Stimulated activated CD8-positive, alpha-beta memory T cell treated with anti-CD3 and anti-CD28 coated beads, Interleukin-7, amount 100 ng/mL, for 4 hours (primary cell): ENCODE data around the gene AFG1L.
"Not testable (repeated sequence)": the region's sequence is repeated elsewhere in the genome, so short reads cannot be mapped to it uniquely, and the experiment has no call there.

Experiments
- DNase-seq, 2 donors: peaks; one replicate each; pipeline ENCODE4 v3.0.0-alpha.2; 2020; ENCODE audit warnings: low read depth in 2 of 2

Gene AFG1L

GRCh38 chr6:108288742-108289141 is 6.1 kb upstream of the AFG1L start:
- no peak for DNase-seq

GRCh38 chr6:108291091-108291490 is 3.8 kb upstream of the AFG1L start:
- DNase-seq, result no peak

DNA sequence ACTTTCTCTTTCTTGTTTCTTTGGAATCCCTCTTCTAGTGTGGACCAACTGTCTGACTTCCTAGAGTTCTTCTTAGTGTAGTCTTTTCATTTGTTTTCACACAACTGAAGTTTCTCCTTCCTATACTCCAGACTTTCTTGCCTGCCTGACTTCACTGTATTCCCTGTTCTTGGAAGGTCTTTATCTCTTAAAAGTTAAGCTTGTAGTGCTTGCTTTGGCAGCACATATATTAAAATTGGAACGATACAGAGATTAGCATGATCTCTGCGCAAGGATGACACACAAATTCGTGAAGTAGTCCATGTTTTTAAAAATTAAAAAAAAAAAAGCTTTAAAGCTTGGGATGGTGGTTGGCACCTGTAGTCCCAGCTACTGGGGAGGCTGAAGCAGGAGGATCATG is 2.3 kb upstream of the AFG1L start:
- not testable (repeated sequence) for DNase-seq

DNA sequence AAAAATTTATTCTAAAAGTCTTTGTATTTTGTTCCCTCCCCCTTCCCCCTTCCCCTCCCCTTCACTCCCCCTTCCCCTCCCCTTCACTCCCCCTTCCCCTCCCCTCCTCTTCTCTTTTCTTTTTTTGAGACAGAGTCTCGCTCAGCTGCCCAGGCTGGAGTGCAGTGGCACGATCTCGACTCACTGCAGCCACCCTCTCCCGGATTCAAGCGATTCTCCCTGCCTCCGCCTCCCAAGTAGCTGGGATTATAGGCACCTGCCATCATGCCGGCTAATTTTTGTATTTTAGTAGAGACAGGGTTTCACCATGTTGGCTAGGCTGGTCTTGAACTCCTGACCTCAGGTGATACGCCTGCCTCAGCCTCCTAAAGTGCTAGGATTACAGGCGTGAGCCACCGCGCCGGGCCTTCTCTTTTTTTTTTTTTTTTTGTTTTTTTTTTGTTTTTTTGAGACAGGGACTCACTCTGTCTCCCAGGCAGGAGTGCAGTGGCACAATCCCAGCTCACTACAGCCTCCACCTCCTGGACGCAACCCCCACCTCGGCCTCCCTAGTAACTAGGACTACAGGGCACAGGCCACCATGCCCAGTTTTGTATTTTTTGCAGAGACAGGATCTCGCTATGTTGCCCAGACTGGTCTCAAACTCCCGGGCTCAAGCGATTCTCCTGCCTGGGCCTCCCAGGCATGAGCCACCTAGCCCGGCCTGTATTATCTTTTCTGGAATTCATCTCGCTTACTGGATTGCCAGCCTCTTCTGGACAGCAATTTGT is 1.1 kb upstream of the AFG1L start:
- DNase-seq, result no peak

- DNase-seq, result no peak
These were observed 542 bp upstream of the AFG1L start for GRCh38 chr6:108294297-108294726.

DNA sequence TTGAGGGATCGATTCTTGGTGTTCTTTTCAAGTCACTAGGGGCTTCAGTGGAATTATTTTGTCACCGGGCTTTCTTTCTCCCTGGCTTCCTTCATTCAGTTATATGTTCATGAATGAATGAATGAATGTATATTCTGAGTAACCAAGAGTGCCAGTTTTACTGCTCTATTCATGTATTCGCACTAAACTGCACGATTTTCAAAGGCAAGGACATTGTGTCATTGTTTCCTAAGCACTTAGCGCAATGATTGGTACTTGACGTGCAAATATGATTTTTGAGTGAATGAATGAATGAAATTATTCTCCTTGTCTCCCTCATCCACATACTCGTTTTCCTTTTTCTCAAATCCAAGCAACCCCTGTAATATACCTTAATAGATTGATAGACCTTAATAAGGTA is 822 bp downstream of the AFG1L start:
- DNase-seq, result no peak

DNA sequence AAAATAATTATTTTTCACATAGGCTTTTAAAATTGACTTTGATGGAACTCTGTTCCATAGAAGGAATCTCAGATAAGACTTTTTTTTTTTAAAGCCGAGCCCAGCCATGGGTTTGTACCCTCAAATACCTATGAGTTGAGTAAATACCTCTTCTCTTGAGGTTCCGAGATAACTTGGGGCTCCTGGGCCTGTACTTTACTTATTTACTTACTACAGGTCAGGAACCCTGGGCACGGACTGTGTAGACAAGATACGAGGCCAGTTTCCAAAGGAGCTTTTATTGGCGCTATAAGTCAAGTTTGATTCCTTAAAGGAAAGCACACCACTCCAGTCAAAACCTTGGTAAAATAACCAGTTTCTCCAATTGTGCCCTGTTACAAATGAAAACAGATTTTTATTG is 7.5 kb downstream of the AFG1L start:
- DNase-seq, result no peak

DNA sequence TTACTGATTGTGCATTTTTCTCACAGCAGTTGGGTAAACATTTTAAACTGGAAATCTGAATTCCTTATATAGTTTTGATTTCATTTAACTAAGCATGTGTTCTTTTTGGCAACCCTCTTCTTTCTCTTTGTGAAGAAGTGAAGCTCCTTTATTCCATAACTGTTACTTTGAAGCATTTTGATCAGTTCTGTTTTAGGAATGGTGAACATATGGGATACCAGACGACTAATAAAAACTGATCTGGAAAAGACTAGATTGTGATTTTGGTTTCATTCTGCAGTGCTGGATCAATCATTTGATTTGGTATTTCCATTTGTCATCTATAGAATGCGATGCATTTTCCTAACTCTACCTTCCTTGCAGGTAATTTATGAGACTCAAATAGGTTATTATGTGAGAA is 9.8 kb downstream of the AFG1L start:
- DNase-seq, result no peak

- DNase-seq, result not testable (repeated sequence)
These were observed 13.8 kb downstream of the AFG1L start for GRCh38 chr6:108308641-108309040.

- DNase-seq, result no peak
These were observed 15.0 kb downstream of the AFG1L start for GRCh38 chr6:108309844-108310243.

DNA sequence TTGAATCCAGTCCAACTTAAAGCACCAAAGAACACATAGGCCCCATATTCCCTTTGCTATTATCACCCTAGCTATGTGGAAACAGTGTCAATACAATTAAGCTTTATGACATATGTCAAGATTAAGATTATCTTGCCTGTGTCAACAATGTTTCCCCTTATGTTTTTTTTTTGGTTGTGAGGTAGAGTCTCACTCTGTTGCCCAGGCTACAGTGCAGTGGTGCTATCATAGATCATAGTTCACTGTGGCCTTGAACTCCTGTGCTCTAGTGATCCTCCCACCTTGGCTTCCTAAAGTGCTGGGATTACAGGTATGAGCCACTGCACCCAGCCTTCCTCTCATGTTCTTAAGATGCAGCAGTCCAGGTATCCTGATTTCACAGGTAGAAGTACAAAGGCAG is 17.8 kb downstream of the AFG1L start:
- no peak for DNase-seq

DNA sequence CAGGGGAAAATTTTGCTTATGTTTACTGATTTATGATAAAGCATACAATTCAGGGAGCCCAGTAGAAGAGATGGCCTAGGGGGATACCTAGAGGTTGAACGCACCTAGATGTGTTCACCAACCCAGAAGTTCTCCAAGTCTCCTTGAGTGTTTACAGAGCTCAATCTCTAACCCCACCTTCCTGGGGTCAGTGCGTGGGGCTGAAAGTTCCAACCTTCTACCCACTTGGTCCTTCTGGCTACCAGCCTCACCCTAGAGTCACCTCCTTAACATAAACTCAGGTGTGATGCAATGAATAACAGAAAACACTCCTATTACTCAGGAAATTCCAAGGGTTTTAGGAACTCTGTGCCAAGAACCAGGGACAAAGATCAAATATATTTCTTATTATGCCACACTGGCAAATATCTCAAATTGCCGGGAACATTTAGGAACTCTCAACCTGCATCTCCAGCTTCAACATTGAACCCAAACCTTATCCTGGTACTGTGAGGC is 26.4 kb downstream of the AFG1L start:
- no peak for DNase-seq

DNA sequence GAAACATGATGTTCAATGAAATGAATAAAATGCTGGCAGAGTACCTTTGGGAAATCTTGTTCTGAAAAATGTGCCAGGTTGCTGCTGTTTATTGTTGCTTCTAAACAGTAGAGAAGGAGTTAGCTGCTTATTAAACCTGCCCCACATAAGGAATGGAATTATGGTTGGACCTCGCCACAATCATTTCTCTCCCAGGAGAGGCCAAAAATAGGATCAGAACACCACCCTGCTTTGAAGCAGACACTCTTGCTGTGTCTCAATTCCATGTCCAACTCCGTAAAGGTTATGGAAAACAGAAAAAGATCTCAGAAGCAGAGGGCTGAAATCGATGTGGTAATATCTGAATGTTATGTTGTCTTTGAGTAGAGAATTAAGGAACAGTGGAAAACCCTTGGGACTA is 27.9 kb downstream of the AFG1L start:
- DNase-seq, result no peak

DNA sequence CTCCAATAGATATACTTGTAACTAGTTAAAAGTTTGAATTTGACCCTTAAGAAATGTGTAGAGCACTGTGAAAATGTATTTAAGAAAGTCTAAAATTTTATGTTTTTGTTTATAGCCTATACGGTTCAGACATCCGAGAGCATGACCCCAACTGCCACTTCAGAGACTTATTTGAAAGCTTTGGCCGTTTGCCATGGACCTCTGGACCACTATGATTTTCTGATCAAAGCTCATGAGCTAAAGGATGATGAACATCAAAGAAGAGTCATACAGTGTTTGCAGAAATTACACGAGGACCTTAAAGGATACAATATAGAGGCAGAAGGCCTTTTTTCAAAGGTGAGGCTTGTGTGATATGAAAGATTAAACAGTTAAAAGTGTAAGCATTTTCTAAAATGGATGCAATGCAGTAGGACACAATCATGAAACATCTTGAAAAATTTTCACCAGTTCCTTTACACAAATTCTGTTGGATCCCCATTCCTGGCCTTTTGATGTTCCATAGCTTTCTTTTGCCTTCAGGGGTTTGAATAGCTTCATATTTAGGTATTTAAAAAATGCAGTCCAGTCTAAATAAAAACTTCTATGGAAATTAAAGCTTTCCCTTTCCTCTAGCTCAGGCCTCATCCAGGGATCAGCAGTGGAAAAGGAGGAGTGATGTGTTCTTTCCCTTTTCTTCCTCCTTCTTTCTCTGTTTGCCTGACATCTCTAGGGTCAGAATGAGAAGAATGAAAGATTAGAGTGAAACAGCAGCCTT is 29.0 kb downstream of the AFG1L start:
- DNase-seq, result no peak

GRCh38 chr6:108330221-108330785 is 35.4 kb downstream of the AFG1L start:
- DNase-seq, result not testable (repeated sequence)

DNA sequence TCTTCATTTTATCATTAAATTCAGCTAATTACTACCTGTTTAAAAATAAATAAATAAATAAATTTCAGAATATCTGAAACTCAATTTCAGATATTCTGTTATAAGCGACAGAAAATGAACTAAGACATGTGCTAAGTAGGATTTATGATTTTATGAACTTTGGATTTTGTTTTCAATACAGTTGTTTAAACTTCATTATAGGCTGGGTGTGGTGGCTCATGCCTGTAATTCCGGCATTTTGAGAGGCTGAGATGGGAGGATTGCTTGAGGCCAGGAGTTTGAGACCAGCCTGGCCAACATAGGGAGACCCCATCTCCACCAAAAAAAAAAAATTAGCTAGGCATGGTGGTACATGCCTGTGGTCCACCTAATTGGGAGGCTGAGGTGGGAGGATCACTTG is 36.0 kb downstream of the AFG1L start:
- DNase-seq, result no peak

- DNase-seq, result no peak
These were observed 37.1 kb downstream of the AFG1L start for GRCh38 chr6:108331982-108332381.

- DNase-seq, result no peak
These were observed 42.1 kb downstream of the AFG1L start for GRCh38 chr6:108336971-108337370.

- DNase-seq, result no peak
These were observed 42.9 kb downstream of the AFG1L start for GRCh38 chr6:108337721-108338120.

- no peak for DNase-seq
These were observed 46.5 kb downstream of the AFG1L start for GRCh38 chr6:108341372-108341771.

GRCh38 chr6:108343894-108344293 is 49.0 kb downstream of the AFG1L start:
- DNase-seq, result no peak

- no peak for DNase-seq
These were observed 53.9 kb downstream of the AFG1L start for GRCh38 chr6:108348655-108349349.
